ENCODE measurements around the gene NELL2.

DNA sequence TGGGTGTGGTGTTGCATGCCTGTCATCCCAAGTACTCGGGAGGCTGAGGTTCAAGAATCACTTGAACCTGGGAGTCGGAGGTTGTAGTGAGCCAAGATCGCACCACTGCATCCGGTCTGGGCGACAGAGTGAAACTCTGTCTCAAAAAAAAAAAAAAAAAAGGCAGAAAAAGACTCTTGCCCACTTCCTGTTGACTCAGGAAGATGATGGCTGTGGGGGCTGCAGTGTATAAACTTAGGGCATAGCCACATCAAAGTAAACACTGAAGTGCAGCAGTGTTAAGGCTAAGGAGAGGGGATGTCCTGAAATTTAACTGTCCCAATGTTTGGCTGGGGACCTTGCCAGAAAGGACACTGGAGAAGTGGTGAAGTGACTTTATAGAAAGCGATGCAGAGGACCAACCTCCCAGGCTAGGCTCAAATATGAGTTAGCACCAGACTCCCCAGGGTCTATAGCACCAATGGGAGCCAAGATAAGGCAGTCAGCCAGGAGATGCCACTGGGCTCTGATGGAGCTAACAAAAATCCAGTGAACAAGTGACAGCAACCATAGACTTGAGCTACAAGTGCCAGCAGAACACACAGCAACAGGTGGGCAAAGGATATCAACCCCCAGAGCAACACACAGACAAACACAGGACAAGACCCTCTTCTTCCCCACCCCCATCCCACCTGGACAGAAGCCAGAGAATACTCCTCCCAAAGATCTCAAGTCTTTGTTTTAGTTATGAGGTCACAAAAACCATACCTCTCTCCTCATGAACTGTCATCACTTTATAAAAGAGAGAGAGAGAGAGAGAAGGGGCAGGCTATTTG, 28.0 kb downstream of the NELL2 start:
- TF ChIP-seq FOXA1 (IDR thresholded peaks at IDR 0.05) (no peak), HDGF (IDR thresholded peaks at IDR 0.05; ENCODE audit: borderline replicate concordance) (no peak), ELF4 (IDR thresholded peaks at IDR 0.05) (no peak), CTBP1 (IDR thresholded peaks at IDR 0.05; ENCODE audit: borderline replicate concordance) (no peak), NFRKB (IDR thresholded peaks at IDR 0.05) (no peak), SP1 (IDR thresholded peaks at IDR 0.05) (no peak), ARNT (IDR thresholded peaks at IDR 0.05) (no peak), ZNF384 (IDR thresholded peaks at IDR 0.05) (no peak)

Data from HEK293T (cell line).